Neuron (in vitro differentiated cells): ENCODE data around the gene PTPN3.

Experiments used
- H2AFZ ChIP-seq: one replicate; pipeline ENCODE4 v1.6.1; 2013; ENCODE audit warnings: low read depth, mild to moderate bottlenecking, inconsistent platforms, low read length, moderate library complexity
- H3K27me3 ChIP-seq: one replicate; pipeline ENCODE4 v1.6.1; 2013; ENCODE audit warnings: low read length; ENCODE audit not compliant: insufficient read depth
- H3K36me3 ChIP-seq: one replicate; pipeline ENCODE4 v1.6.1; 2013; ENCODE audit warnings: low read length; ENCODE audit not compliant: insufficient read depth
- H3K4me1 ChIP-seq: one replicate; pipeline ENCODE4 v1.6.1; 2013; ENCODE audit warnings: low read length; ENCODE audit not compliant: insufficient read depth
- H3K4me3 ChIP-seq: 2 replicates; pipeline ENCODE4 v1.5.1; 2013; ENCODE audit warnings: mild to moderate bottlenecking, low read length, moderate library complexity
- H3K9me3 ChIP-seq: one replicate; pipeline ENCODE4 v1.6.1; 2013; ENCODE audit warnings: low read length

Gene PTPN3

GRCh38 chr9:109478665-109479380, 19.3 kb downstream of the PTPN3 start:
- Histone ChIP-seq H3K36me3 (no peaks in the 10 kb centered on the region), H3K4me1 (no peaks in the 10 kb centered on the region), H2AFZ (no peak overlapping the region), H3K27me3 (no peaks in the 10 kb centered on the region), H3K4me3 (no peak overlapping the region), H3K9me3 (no peaks in the 10 kb centered on the region)

GRCh38 chr9:109478051-109478563, 20.0 kb downstream of the PTPN3 start:
- no peaks in the 10 kb centered on the region for H3K36me3 ChIP-seq
- H3K27me3 ChIP-seq: no peaks in the 10 kb centered on the region
- no peak overlapping the region for H2AFZ ChIP-seq
- H3K4me1 ChIP-seq: no peaks in the 10 kb centered on the region
- no peaks in the 10 kb centered on the region for H3K9me3 ChIP-seq
- no peak overlapping the region for H3K4me3 ChIP-seq

GRCh38 chr9:109477258-109478050, 20.7 kb downstream of the PTPN3 start:
- Histone ChIP-seq H3K27me3 (no peaks in the 10 kb centered on the region), H3K4me1 (no peaks in the 10 kb centered on the region), H2AFZ (no peak overlapping the region), H3K4me3 (no peak overlapping the region), H3K9me3 (no peaks in the 10 kb centered on the region), H3K36me3 (no peaks in the 10 kb centered on the region)

- H3K4me3 ChIP-seq: no peak overlapping the region
- no peaks in the 10 kb centered on the region for H3K36me3 ChIP-seq
- H2AFZ ChIP-seq: no peak overlapping the region
- no peaks in the 10 kb centered on the region for H3K9me3 ChIP-seq
- H3K27me3 ChIP-seq: no peaks in the 10 kb centered on the region
- H3K4me1 ChIP-seq: no peaks in the 10 kb centered on the region
Measured at GRCh38 chr9:109476642-109477257, 21.4 kb downstream of the PTPN3 start.

GRCh38 chr9:109475526-109475925, 22.6 kb downstream of the PTPN3 start:
- Histone ChIP-seq H3K4me1 (no peaks in the 10 kb centered on the region), H2AFZ (no peak overlapping the region), H3K9me3 (no peaks in the 10 kb centered on the region), H3K27me3 (no peaks in the 10 kb centered on the region), H3K4me3 (no peak overlapping the region), H3K36me3 (no peaks in the 10 kb centered on the region)

- Histone ChIP-seq H3K27me3 (no peaks in the 10 kb centered on the region), H3K36me3 (no peaks in the 10 kb centered on the region), H3K4me3 (no peak overlapping the region), H3K4me1 (no peaks in the 10 kb centered on the region), H3K9me3 (no peaks in the 10 kb centered on the region), H2AFZ (no peak overlapping the region)
Measured at GRCh38 chr9:109474944-109475343, 23.2 kb downstream of the PTPN3 start.

GRCh38 chr9:109474170-109474569, 23.9 kb downstream of the PTPN3 start:
- Histone ChIP-seq H3K27me3 (no peaks in the 10 kb centered on the region), H3K4me3 (no peak overlapping the region), H3K9me3 (no peaks in the 10 kb centered on the region), H2AFZ (no peak overlapping the region), H3K36me3 (no peaks in the 10 kb centered on the region), H3K4me1 (no peaks in the 10 kb centered on the region)

- no peaks in the 10 kb centered on the region for H3K9me3 ChIP-seq
- H3K4me3 ChIP-seq: no peak overlapping the region
- H2AFZ ChIP-seq: no peak overlapping the region
- H3K27me3 ChIP-seq: no peaks in the 10 kb centered on the region
- H3K36me3 ChIP-seq: no peaks in the 10 kb centered on the region
- H3K4me1 ChIP-seq: no peaks in the 10 kb centered on the region
Measured at GRCh38 chr9:109473329-109473728, 24.8 kb downstream of the PTPN3 start.

- no peak overlapping the region for H3K4me3 ChIP-seq
- no peak overlapping the region for H2AFZ ChIP-seq
- H3K27me3 ChIP-seq: no peaks in the 10 kb centered on the region
- H3K36me3 ChIP-seq: no peaks in the 10 kb centered on the region
- no peaks in the 10 kb centered on the region for H3K9me3 ChIP-seq
- H3K4me1 ChIP-seq: no peaks in the 10 kb centered on the region
Measured at GRCh38 chr9:109471475-109472393, 26.4 kb downstream of the PTPN3 start.

- Histone ChIP-seq H3K36me3 (no peaks in the 10 kb centered on the region), H3K9me3 (no peaks in the 10 kb centered on the region), H3K4me3 (no peak overlapping the region), H3K4me1 (no peaks in the 10 kb centered on the region), H2AFZ (no peak overlapping the region), H3K27me3 (no peaks in the 10 kb centered on the region)
Measured at GRCh38 chr9:109469646-109470358, 28.3 kb downstream of the PTPN3 start.

- Histone ChIP-seq H2AFZ (no peak overlapping the region), H3K4me1 (no peaks in the 10 kb centered on the region), H3K36me3 (no peaks in the 10 kb centered on the region), H3K27me3 (no peaks in the 10 kb centered on the region), H3K4me3 (no peak overlapping the region), H3K9me3 (no peaks in the 10 kb centered on the region)
Measured at GRCh38 chr9:109468927-109469326, 29.2 kb downstream of the PTPN3 start.

- H3K27me3 ChIP-seq: no peaks in the 10 kb centered on the region
- no peak overlapping the region for H2AFZ ChIP-seq
- no peak overlapping the region for H3K4me3 ChIP-seq
- H3K9me3 ChIP-seq: no peaks in the 10 kb centered on the region
- H3K4me1 ChIP-seq: no peaks in the 10 kb centered on the region
- H3K36me3 ChIP-seq: no peaks in the 10 kb centered on the region
Measured at GRCh38 chr9:109467936-109468335, 30.2 kb downstream of the PTPN3 start.
